GM19193 (cell line): ENCODE measurements around the gene ROBO2.

ENCODE experiments used
- POLR2A ChIP-seq: IDR thresholded peaks from 4 replicates; pipeline ENCODE4 v1.6.1; 2011; ENCODE audit not compliant: insufficient read depth, insufficient read length; ENCODE audit errors: extremely low read depth

ROBO2 gene

GRCh38 chr3:77042343-77042742 lies 2.4 kb downstream of the ROBO2 start:
- no peak for TF ChIP-seq POLR2A

- no peak for TF ChIP-seq POLR2A
Measured at GRCh38 chr3:77042882-77043281, 3.0 kb downstream of the ROBO2 start.

DNA sequence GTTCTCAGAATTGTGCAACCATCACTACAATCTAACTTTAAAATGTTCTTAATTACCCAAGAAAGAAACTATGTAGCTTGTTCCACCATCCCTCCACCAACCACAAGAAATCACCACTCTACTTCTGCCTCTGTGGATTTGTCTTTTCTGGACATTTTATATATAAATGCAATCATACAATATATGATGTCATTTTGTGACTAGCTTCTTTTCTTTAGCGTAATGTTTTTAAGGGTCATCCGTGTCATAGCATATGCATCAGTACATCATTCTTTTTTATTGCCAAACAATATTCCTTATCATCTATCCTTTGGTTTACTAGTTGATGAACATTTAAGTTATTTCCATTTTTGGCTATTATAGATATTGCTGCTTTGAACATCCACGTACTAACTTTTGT lies 5.8 kb downstream of the ROBO2 start:
- no peak for TF ChIP-seq POLR2A

DNA sequence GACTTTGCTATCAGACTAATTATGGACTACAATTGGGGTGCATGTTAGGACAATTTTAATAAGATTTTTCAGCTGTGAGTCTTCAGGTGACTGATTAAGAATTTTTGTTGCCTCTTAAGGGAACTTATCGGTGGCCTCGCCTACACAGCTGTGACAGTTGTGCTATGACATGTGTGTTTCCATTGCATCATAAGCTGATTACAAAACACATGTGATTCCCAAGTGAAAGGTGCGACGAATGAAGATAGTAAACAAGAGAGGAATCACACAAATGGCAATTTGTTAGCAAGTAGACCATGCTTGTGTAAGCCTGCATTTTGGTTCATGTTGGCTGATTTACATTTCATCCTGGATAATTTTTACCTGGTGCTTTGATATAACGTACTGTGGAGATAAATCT lies 8.3 kb downstream of the ROBO2 start:
- TF ChIP-seq POLR2A = no peak

DNA sequence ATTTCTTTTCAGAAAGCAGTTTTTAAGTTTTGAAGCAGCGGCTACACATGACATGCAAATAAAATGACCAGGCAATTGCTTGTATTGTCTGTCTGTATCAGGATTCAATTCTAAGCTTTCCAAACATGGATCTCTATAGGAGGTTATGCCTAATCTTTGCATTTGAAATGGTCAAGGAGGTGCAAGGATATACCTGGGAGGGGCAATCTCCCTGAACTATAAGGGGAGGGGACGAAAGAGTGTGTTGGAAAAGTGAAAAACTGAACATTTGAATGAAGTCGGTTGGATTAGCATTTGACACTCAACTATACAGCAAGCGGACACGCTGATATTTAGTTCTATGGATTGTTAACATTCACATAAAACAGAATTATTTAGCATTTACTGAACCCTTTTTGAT lies 11.7 kb downstream of the ROBO2 start:
- TF ChIP-seq POLR2A = no peak

DNA sequence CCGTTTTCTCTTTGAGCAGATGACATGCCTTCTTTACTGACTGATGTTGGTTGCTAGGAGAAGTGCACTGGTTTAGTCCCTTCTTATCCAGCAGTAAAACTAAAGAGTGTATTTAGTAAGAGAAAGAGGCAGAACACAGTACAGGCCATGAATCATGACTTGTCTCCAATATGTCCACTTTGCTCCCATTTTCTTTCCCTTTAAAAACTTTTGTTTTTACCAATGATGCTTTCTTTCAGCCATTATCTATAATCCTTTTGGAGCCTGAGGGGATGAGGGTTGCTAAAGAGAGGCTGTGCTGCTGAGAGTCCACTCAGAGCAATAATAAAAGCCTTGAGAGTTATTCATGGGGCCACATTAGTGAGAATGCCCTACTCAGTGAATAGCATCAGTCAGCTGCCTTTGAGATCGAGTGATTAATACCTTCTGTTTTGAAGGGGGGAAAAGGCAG lies 12.2 kb downstream of the ROBO2 start:
- no peak for TF ChIP-seq POLR2A

- no peak for TF ChIP-seq POLR2A
Measured at GRCh38 chr3:77052733-77053670, 13.1 kb downstream of the ROBO2 start.

GRCh38 chr3:77053795-77054194 lies 13.9 kb downstream of the ROBO2 start:
- no peak for TF ChIP-seq POLR2A

- TF ChIP-seq POLR2A = no peak
Measured at GRCh38 chr3:77055841-77056341, 16.0 kb downstream of the ROBO2 start.

- TF ChIP-seq POLR2A = no peak
Measured at GRCh38 chr3:77059354-77059753, 19.5 kb downstream of the ROBO2 start.

GRCh38 chr3:77063423-77063822 lies 23.5 kb downstream of the ROBO2 start:
- TF ChIP-seq POLR2A = no peak

GRCh38 chr3:77065750-77066149 lies 25.9 kb downstream of the ROBO2 start:
- no peak for TF ChIP-seq POLR2A

GRCh38 chr3:77066829-77067228 lies 26.9 kb downstream of the ROBO2 start:
- TF ChIP-seq POLR2A = no peak

GRCh38 chr3:77068808-77069207 lies 28.9 kb downstream of the ROBO2 start:
- TF ChIP-seq POLR2A = no peak

GRCh38 chr3:77071364-77071763 lies 31.5 kb downstream of the ROBO2 start:
- no peak for TF ChIP-seq POLR2A

DNA sequence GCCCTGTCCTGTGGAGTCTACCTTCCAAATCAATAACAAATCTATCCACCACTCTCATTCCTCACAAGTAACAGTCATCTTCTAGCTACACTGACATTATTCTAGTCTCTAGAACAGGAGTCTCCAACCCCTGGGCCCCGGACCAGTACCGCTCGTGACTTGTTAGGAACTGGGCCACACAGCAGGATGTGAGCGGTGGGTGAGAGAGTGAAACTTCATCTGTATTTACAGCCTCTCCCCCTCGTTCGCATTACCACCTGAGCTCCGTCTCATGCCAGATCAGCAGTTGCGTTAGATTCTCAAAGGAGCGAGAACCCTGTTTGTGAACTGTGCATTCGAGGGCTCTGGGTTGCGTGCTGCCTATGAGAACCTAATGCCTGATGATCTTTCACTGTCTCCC lies 31.9 kb downstream of the ROBO2 start:
- no peak for TF ChIP-seq POLR2A
